T-helper 1 cell (primary cell): ENCODE measurements around the gene FYTTD1.

Source experiments
- DNase-seq, 5 donors: peaks; one replicate each; pipeline ENCODE4 v3.0.0-alpha.2; 2012 to 2020

FYTTD1 gene

DNA sequence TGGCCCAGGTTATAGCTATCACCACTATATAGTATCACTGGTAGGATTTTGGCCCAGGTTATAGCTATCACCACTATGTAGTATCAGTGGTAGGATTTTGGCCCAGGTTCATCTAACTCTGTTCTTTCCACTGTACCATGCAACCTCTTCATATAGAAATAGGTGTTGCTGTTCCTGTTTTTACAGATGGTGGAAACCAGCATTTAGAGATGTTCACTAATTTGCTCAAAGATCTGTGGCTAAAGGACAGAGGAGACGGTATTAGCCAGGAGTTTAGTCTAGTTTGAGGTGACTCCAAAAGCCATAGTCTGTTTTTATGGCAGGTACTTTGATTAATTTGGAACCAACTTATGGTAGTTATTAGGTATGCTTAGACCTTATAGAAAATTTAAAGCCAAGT lies 44.4 kb downstream of the FYTTD1 start:
- DNase-seq = no peak

DNA sequence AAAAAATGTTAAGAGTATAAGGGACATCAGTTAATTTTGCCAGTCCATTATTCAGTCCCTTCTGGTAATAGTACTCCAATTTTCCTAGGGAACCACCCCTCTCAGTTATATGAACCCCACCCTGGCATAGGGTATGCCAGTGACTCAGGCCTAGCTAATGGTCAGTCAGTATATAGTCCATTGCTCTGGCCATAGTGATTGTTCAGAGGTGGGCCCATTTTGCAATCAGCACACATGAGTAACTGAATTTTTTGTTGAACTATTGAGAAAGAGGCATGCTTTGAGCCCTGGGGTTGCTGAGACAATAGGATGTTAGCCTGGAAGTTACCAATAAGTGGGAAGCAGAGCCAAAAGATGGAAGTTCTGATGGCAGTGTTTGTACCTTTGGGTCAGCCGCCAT lies 45.5 kb downstream of the FYTTD1 start:
- DNase-seq = no peak

DNA sequence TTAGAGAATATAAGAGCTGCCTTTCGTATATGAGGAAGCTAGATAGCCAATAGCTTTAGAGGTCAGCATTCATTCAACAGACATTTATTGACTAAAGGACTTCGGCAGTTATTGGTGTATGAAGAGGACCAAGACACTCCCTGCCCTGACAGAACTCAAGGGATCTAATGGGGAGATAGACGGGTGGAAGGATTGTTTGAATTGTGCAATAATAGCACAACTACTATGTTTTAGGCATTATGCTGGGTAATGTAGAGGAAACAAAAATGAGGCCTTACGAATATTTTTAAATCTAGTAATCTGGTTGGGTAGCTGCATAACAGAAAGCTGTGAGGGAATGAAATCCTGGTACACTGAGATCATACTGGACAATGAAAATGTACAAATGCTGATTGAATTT lies 46.4 kb downstream of the FYTTD1 start:
- DNase-seq = no peak

DNA sequence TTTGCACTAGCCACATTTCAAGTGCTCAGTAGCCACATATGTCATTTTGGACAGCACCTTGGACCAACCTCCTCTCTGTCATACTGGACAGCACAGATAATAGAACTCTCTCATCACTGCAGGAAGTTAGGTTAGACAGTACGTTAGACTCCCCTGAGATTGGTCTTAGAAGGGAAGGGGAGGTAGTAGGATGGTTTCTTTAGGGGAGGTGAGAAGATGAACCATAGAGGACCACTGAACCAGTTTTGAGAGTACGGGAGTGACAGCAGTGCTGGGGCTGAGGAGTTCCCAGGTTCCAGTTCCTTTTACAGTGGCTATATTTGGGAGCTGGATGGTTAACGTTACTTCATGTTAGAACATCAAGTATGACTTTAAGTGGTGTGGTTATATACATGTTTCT lies 49.2 kb downstream of the FYTTD1 start:
- DNase-seq = no peak

DNA sequence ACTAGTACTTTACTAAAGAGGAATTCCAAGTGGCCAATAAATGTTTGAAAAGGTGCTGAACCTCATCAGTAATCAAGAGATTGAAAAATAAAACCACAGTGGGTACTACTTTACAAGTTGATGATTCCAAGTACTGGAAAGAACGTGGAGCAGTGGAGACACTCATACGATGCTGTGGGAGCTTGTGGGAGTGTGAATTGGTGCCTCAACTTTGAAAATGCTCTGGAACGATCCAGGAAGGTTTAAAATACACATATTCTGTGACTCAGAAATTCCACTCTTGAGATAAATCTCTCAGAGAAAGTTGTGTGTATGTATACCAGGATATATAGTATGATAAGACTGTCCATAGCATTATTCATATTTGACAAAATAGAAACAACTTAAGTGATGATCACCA lies 50.7 kb downstream of the FYTTD1 start:
- no peak for DNase-seq

DNA sequence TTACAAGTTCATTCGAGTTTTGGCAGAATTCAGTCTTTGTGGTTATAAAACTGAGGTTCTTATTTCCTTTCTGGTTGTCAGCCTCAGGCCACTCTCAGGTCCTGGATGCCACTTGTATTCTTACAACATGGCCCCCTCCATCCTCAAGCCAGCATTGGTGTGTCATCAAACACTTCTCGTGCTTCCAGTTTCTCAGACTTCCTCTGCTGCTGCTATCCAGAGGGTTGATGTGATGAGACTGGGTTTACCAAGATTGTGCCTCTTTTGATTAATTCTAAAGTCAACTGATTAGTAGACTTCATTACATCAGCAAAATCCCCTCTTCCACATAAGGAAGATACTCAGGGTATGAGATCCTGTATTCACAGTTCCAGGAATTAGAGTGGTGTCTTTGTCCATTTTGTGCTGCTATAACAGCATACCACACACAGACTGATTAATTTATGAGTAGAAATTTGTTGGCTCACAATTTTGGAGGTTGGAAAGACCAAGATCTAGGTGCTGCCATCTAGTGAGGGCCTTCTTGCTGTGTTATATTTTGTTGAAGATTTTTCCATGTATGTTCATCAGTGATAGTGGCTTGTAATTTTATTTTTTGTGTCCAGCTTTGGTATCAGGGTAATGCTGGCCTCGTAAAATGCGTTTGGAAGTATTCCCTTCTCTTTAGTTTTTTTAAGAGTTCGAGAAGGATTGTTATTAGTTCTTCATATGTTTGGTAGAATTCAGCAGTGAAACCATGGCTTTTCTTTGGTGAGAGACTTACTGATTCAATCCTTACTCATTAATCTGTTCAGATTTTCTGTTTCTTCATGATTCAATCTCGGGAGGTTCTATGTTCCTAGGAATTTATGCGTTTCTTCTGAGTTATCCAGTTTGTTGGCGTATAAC lies 52.5 kb downstream of the FYTTD1 start:
- peak in 1 of 5 donors; percentile 46 for DNase-seq

DNA sequence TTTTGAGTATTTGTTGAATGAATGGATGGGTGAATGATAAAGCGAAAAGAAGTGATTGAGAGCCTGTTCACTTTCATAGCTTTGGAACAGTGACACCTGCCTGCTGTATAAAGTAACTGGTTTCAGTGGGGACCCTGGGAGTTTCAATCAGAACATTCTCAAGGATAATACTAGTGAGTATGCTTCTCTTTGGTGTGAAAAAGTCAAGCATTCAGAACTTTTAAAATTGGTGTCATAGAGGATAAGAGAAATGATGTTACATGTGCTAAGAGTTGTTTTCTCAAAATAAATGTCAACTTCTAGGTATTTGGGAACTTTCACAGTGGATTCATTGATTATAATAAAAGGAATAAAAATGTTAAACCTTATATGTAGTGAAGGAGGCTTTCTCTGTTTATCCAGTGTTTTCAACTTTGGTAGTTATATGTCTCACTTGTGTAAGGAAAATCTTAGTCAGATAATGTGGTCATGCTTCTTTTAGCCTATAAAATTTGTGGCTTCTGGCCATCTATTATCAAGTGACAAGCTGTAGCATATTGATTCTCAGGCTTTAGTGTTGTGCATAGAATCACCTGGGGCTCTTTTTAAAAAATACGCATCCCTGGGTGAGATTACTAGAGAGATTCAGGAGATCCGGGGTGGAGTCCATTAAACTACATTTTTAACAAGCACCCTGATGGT lies 53.2 kb downstream of the FYTTD1 start:
- no peak for DNase-seq

DNA sequence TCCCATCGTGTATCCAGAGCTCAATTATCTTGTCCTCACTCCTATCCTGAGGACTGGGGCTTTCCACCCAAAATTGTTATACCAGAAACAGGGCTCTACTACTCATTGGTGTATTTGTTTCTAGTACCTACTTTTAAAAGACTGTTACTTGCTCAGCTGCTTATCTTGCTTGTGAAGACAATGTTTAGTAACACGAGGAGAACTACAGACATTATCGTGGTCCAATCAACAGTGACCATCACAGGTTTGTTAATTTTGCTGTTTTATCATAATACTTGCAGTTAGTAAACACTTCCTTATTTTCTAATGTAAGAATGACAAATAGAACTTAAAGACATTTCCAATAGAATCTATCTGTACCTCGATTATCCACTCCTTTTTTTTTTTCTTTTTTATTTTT lies 54.8 kb downstream of the FYTTD1 start:
- DNase-seq = no peak

DNA sequence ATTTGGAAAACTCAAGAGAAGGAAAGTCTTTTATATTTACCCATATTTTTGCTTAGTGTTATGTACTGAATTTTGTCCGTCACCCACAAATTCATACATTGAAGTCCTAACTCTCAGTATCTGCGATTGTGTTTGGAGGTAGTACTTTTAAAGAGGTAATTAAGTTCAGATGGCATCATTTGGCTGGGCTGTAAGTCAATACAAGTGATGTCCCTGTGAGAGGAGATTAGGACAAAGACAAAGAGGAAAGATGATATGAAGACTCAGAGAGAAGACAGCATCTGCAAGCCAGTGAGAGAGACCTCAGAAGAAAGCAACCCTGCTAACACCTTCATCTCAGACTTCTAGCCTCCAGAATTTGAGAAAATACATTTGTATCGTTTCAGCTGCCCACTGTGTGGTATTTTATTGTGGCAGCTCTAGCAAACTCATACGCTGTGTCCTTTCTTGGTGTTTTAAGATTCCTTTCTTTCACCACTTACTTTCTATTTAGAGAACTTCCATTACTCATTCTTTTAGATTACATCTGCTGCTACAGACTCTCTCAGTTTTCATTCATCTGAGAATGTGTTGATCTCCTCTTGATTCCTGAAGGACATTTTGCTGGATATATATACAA lies 58.4 kb downstream of the FYTTD1 start:
- no peak for DNase-seq

DNA sequence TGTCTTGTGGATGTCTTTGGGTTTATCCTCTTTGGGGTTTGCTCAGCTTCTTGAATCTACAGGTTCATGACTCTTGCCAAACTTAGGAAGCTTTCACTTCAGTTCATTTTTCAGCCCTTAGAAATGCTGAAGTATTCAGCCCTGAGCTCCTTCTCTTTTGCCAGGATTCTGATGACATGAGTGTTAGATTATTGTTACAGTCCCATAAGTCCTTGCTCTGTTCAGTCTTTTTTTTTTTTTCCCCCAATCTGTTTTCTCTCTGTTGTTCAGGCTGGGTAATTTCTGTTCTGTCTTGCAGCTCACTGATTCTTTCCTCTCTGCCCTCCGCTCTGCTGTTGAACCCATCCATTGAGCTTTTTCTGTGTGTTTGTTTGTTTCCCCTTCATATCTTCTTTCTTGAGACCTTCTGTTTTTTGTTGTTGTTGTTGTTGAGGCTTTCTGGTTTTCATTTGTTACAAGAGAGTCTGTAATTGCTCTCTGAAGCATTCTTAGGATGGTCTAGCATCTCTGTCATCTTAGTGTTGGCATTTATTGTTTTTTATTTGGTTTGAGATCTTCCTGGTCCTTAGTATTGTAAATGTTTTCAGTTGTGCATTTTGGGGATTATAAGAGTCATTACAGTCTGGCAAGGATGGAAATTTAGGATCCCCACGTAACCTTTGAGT lies 59.8 kb downstream of the FYTTD1 start:
- no peak for DNase-seq

DNA sequence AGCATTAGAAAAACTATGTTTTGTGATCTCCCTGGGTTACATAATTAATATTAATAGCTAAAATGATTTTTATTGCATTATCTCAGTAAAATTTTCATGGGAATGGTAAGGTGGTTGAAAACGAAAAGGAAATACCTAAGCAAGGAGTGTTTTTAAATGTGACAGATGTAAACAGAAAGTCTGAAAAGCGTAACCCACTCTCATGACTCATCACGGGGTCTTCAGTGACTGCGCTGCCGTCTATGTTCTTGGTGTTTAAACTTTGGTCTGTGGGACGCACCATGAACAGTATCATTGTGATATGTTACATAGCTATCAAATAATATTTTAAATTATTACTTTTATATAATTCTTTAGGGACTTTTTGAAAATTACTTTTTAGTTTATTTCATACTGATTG lies 61.2 kb downstream of the FYTTD1 start:
- DNase-seq = no peak

DNA sequence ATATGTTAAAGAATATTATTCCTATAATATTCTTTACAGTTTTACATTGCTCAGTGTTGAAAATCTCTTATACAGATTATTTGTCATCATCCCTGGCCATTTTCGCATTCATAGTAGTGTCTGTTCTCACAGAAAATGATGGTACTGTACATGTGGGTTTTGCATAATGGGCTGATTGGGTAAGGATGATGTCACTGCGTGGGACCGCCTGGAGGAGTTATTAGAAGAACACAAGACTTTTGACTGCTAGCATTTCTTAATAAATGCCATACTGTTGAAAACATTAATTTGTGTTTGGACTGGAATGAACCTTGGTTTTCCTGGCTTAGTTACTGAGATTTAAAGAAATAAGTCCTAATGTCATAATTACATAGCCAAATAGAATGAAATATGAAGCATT lies 61.7 kb downstream of the FYTTD1 start:
- no peak for DNase-seq

DNA sequence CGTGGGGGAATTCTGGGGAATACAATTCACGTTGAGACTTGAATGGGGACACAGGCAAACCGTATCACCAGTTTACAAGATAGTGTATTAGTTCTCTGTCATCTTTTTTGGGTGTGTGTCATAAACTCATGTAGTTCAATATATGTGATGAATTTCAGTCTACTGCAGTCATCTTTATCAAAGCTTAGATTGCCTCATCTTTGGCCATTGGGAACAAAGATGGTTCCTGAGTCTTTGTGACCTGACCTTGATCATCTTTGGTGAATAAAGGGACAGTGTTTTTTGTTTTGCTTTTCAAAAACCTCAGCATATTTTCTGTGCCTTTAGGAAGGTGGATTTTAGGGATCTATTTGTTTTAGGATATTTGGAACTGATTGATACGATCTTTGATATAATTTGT lies 64.7 kb downstream of the FYTTD1 start:
- DNase-seq = no peak

DNA sequence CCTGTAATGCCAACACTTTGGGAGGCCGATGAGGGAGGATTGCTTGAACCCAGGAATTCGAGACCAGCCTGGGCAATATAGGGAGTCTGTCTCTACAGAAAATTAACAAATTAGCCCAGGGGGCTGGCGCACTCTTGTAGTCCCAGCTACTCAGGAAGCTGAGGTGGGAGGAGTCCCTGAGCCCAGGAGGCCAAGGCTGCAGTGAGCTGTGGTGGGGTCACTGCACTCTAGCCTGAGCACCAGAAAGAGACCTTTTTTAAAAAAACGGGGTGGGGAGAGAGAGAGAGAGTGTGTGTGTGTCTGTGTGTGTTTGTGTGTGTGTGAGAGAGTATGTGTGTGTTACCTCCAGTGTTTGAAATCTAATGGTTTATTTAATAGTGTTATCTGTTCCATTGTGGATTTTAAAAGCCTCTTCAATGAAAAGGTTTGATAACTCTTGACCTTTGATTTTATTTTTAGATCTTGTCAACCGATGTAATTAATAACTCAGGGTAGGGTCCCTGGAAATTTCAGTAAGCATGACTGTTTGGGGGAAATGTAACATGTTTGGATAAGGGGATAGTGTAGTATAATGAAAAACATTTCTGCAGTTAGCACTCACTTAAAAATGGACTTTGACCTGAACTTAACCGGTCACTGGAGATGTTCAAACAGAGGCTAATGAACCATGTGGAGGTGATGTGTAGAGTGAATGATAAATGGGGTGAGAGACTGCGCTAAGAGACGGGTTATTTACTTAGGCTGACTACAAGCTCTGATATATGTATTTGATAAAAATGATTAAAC lies 71.1 kb downstream of the FYTTD1 start:
- no peak for DNase-seq

DNA sequence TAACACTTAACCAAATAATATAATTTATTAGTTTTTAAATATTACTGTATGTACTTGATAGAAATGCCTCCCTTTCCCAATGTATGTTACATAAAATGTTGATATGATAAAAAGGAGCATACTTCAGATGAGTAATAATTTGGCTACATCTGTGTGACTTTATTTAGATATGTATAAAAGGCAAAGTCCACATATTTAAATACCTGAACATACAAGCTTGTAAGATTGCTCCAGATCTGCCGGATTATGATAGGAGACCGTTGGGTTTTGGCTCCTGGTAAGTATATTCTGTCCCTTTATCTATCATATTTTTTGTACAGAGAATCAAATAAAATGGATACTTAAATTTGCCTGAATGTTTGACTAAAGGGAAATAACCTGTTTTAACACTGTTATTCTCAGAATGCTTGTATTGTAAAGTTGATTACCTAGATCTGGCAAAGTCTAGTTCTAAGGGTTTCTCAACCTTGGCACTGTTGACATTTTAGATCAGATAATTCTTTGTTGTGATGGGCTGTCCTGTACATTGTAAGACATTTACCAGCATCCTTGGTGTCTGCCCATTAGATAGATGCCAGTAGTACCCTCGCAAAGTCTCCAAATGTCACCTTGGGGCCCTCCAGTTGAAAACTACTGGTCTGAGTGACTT lies 79.8 kb downstream of the FYTTD1 start:
- DNase-seq = no peak

DNA sequence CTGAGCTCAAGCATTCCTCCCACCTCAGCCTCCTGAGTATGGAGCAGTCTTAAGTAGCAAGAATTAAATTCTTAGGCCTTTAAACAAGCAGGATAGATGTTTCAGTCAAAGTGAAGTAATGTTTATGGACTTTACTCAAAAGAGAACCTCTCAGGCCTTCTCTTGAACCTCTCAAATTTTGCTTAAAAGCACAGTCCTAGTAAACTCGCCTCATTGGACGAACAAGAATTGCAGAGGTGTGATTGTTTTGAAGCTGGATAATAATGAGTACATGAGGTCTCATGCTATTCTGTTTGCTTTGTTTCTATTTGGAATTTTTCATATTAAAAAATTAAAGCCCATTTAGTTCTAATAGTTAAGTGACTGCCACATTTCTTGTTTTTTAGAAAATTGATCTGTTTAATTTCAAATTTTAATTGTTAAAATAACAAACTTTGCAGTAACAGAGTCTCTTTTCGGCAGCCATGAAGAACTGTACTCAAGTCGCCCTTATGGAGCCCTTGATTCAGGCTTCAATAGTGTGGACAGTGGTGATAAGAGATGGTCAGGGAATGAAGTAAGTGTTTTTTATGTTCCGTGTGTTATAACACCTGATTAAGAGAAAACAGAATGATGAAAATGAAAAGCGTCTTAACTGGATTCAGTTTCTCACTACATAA lies 80.8 kb downstream of the FYTTD1 start:
- no peak for DNase-seq

DNA sequence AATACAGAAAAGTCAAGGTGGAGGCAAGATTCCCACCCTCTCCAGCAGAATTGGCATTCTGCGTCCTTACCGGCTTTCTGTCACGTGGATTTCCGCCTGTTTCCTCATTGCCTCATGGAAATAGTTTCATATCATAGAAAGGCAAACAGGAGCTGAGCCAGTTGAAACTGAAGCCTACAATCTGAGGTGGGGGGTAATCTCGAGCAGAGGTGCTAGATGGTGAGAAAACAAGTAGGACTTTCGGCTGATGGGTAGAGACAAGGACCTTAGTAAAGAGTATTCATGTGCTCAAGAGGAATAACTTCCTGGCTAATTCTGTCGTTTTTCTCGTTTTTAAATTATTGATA lies 81.3 kb downstream of the FYTTD1 start:
- DNase-seq = no peak

DNA sequence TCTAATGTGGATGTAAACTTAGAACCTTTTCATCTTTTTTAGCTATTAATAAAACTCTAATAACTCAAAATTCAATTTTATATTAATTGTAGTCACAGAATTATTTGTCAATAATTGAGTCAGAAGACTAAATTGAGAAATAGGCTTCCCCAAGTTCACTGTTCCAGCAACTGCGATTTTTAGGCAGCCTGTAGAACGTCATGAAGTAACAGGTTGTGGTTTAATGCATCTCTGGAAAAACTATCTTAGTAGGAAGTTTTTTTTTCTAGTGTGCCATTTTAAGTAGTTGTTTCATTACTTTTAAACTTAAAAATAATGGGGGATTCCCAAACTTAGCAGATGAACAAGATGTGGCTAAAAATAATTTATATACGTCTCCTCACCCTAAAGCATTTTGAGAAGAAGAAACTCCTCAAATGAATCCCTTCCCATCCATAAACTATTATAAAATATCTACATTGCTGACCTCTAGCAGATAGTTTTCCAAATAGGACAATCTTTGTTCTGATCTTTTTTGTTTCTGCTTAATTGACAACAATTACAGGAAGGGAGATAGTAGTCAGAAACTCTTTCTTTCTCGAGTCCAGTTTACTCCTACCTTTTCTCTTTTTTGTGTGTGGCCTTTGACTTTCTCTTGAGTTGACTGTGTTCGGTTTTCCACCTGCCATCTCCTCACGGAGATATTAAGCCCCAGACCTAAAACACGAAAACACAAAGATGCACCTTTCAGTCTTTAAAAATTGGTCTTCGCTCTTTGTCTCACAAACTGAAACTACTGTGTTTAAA lies 84.4 kb downstream of the FYTTD1 start:
- DNase-seq = no peak

DNA sequence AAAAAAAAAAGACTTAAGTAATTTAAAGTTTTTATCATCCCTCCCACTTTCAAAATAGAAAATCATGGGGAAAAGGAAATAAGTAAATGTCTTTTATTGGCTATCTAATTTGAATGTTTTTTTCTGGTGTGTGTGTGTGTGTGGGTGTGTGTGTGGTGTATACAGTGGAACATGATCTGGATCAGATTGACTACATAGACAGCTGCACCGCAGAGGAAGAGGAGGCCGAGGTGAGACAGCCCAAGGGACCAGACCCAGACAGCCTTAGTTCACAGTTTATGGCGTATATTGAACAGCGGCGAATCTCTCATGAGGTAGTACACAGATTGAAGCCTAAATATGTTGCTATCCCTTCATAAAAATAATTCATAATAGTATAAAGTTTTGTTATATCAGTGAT lies 85.8 kb downstream of the FYTTD1 start:
- no peak for DNase-seq

DNA sequence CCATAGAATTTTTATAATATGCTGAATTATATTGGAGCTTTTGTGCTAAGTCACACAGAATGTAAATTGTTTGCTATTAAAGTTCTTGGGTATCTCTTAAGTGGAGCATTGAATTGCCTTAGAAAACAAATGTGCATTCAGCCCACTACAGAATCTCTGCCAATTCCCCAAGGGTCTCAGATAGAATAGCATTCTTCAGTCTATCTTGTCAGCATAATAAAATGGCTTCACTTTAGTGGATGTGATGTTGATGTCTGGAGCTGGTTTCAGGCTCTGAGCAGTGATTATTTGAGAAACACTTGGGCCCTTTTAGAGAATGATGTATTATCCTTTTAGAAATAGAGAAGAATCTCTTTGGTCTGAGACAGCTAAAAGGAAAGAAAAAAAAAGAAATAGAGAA lies 86.6 kb downstream of the FYTTD1 start:
- DNase-seq = no peak
